ENCODE data around the gene HOXD4. TPM values are rescaled to one million over a fixed set of nuclear protein-coding genes. Genes with fewer than 3 reads are reported as not detected.
A peak's percentile ranks its signal among the peaks of the same experiment; 100 is the strongest.

The HOXD4 gene
- total RNA-seq, 1 experiment from 2014 or later = not detected

GRCh38 chr2:176188774-176189680, 37.7 kb downstream of the HOXD4 start (continued):
- TF ChIP-seq, protein P1, sequence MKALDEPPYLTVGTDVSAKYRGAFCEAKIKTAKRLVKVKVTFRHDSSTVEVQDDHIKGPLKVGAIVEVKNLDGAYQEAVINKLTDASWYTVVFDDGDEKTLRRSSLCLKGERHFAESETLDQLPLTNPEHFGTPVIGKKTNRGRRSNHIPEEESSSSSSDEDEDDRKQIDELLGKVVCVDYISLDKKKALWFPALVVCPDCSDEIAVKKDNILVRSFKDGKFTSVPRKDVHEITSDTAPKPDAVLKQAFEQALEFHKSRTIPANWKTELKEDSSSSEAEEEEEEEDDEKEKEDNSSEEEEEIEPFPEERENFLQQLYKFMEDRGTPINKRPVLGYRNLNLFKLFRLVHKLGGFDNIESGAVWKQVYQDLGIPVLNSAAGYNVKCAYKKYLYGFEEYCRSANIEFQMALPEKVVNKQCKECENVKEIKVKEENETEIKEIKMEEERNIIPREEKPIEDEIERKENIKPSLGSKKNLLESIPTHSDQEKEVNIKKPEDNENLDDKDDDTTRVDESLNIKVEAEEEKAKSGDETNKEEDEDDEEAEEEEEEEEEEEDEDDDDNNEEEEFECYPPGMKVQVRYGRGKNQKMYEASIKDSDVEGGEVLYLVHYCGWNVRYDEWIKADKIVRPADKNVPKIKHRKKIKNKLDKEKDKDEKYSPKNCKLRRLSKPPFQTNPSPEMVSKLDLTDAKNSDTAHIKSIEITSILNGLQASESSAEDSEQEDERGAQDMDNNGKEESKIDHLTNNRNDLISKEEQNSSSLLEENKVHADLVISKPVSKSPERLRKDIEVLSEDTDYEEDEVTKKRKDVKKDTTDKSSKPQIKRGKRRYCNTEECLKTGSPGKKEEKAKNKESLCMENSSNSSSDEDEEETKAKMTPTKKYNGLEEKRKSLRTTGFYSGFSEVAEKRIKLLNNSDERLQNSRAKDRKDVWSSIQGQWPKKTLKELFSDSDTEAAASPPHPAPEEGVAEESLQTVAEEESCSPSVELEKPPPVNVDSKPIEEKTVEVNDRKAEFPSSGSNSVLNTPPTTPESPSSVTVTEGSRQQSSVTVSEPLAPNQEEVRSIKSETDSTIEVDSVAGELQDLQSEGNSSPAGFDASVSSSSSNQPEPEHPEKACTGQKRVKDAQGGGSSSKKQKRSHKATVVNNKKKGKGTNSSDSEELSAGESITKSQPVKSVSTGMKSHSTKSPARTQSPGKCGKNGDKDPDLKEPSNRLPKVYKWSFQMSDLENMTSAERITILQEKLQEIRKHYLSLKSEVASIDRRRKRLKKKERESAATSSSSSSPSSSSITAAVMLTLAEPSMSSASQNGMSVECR (CRISPR knock-in tag; IDR thresholded peaks at IDR 0.05; ENCODE audit: borderline replicate concordance) = no peak
- TF ChIP-seq CREM (CRISPR knock-in tag; IDR thresholded peaks at IDR 0.05) = no peak
- TF ChIP-seq ZNF671 (CRISPR knock-in tag; IDR thresholded peaks at IDR 0.05) = no peak
- TF ChIP-seq, protein P2, sequence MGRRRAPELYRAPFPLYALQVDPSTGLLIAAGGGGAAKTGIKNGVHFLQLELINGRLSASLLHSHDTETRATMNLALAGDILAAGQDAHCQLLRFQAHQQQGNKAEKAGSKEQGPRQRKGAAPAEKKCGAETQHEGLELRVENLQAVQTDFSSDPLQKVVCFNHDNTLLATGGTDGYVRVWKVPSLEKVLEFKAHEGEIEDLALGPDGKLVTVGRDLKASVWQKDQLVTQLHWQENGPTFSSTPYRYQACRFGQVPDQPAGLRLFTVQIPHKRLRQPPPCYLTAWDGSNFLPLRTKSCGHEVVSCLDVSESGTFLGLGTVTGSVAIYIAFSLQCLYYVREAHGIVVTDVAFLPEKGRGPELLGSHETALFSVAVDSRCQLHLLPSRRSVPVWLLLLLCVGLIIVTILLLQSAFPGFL (CRISPR knock-in tag; IDR thresholded peaks at IDR 0.05; ENCODE audit: borderline replicate concordance) = no peak
- TF ChIP-seq, protein P3, sequence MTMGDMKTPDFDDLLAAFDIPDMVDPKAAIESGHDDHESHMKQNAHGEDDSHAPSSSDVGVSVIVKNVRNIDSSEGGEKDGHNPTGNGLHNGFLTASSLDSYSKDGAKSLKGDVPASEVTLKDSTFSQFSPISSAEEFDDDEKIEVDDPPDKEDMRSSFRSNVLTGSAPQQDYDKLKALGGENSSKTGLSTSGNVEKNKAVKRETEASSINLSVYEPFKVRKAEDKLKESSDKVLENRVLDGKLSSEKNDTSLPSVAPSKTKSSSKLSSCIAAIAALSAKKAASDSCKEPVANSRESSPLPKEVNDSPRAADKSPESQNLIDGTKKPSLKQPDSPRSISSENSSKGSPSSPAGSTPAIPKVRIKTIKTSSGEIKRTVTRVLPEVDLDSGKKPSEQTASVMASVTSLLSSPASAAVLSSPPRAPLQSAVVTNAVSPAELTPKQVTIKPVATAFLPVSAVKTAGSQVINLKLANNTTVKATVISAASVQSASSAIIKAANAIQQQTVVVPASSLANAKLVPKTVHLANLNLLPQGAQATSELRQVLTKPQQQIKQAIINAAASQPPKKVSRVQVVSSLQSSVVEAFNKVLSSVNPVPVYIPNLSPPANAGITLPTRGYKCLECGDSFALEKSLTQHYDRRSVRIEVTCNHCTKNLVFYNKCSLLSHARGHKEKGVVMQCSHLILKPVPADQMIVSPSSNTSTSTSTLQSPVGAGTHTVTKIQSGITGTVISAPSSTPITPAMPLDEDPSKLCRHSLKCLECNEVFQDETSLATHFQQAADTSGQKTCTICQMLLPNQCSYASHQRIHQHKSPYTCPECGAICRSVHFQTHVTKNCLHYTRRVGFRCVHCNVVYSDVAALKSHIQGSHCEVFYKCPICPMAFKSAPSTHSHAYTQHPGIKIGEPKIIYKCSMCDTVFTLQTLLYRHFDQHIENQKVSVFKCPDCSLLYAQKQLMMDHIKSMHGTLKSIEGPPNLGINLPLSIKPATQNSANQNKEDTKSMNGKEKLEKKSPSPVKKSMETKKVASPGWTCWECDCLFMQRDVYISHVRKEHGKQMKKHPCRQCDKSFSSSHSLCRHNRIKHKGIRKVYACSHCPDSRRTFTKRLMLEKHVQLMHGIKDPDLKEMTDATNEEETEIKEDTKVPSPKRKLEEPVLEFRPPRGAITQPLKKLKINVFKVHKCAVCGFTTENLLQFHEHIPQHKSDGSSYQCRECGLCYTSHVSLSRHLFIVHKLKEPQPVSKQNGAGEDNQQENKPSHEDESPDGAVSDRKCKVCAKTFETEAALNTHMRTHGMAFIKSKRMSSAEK (CRISPR knock-in tag; IDR thresholded peaks at IDR 0.05; ENCODE audit: borderline replicate concordance) = no peak
- peak; percentile 57; the same call in 1 of the 2 replicates for TF ChIP-seq HMGXB4 (CRISPR knock-in tag; IDR thresholded peaks at IDR 0.05)
- no peak for TF ChIP-seq ZNF281 (CRISPR knock-in tag; IDR thresholded peaks at IDR 0.05)
- TF ChIP-seq RORB (CRISPR knock-in tag; IDR thresholded peaks at IDR 0.05) = no peak
- TF ChIP-seq, protein P4, sequence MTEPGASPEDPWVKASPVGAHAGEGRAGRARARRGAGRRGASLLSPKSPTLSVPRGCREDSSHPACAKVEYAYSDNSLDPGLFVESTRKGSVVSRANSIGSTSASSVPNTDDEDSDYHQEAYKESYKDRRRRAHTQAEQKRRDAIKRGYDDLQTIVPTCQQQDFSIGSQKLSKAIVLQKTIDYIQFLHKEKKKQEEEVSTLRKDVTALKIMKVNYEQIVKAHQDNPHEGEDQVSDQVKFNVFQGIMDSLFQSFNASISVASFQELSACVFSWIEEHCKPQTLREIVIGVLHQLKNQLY (CRISPR knock-in tag; IDR thresholded peaks at IDR 0.05) = no peak
- TF ChIP-seq, protein P5, sequence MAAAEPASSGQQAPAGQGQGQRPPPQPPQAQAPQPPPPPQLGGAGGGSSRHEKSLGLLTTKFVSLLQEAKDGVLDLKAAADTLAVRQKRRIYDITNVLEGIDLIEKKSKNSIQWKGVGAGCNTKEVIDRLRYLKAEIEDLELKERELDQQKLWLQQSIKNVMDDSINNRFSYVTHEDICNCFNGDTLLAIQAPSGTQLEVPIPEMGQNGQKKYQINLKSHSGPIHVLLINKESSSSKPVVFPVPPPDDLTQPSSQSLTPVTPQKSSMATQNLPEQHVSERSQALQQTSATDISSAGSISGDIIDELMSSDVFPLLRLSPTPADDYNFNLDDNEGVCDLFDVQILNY (CRISPR knock-in tag; IDR thresholded peaks at IDR 0.05) = peak; percentile 25
